ENCODE results near the gene OR52B2. TPM values are rescaled to one million over a fixed set of nuclear protein-coding genes. Genes with fewer than 3 reads are reported as not detected.

Gene OR52B2
- total RNA-seq: not detected

- TF ChIP-seq CTCF (IDR thresholded peaks at IDR 0.05): no peak
- no peaks in the 10 kb centered on the region for H3K27me3 ChIP-seq
- no peak within 1 kb of the TSS for H3K27ac ChIP-seq
- DNase-seq (ENCODE audit: low spot score): no peak
- peaks cover 0 to 4% of the 10 kb centered on the region in 2 donors for H3K9me3 ChIP-seq
- no peaks in the 10 kb centered on the region for H3K36me3 ChIP-seq
- H3K4me3 ChIP-seq: no peak within 1 kb of the TSS
- H3K4me1 ChIP-seq: no peaks in the 10 kb centered on the region
Measured at GRCh38 chr11:6170226-6170625, at the start of gene OR52B2. TSS of gene OR52B2 (minus strand) at chr11:6170326. CDS start at chr11:6170326, 0 bp downstream.

- no peak for TF ChIP-seq CTCF (IDR thresholded peaks at IDR 0.05)
- Histone ChIP-seq H3K9me3 (no peaks in the 10 kb centered on the region), H3K4me1 (peaks cover 0 to 2% of the 10 kb centered on the region in 2 donors), H3K4me3 (no peak overlapping the region), H3K27me3 (no peaks in the 10 kb centered on the region), H3K27ac (peak overlapping the region in 1 of 2 donors; percentile 49), H3K36me3 (peaks cover 77% of the 10 kb centered on the region)
- peak; percentile 72 for DNase-seq (ENCODE audit: low spot score)
Measured at GRCh38 chr11:6219359-6219758, 49.2 kb upstream of the OR52B2 start.

GRCh38 chr11:6217722-6218121 is 47.6 kb upstream of the OR52B2 start:
- H3K36me3 ChIP-seq: peaks cover 77% of the 10 kb centered on the region
- TF ChIP-seq CTCF (IDR thresholded peaks at IDR 0.05): no peak
- DNase-seq (ENCODE audit: low spot score): no peak

GRCh38 chr11:6216501-6216900 is 46.4 kb upstream of the OR52B2 start:
- Histone ChIP-seq H3K27me3 (no peaks in the 10 kb centered on the region), H3K27ac (no peak overlapping the region), H3K9me3 (no peaks in the 10 kb centered on the region), H3K4me1 (no peaks in the 10 kb centered on the region), H3K4me3 (no peak overlapping the region), H3K36me3 (peaks cover 75% of the 10 kb centered on the region)
- no peak for DNase-seq (ENCODE audit: low spot score)
- TF ChIP-seq CTCF (IDR thresholded peaks at IDR 0.05): no peak

More at GRCh38 chr11:6217722-6218121, 47.6 kb upstream of the OR52B2 start:
- H3K27me3 ChIP-seq: no peaks in the 10 kb centered on the region
- no peaks in the 10 kb centered on the region for H3K9me3 ChIP-seq
- H3K4me3 ChIP-seq: no peak overlapping the region
- H3K27ac ChIP-seq: no peak overlapping the region
- H3K4me1 ChIP-seq: no peaks in the 10 kb centered on the region

GRCh38 chr11:6214530-6214929 is 44.4 kb upstream of the OR52B2 start:
- Histone ChIP-seq H3K27me3 (no peaks in the 10 kb centered on the region), H3K4me1 (no peaks in the 10 kb centered on the region), H3K27ac (no peak overlapping the region), H3K9me3 (no peaks in the 10 kb centered on the region), H3K4me3 (no peak overlapping the region), H3K36me3 (peaks cover 85% of the 10 kb centered on the region)
- DNase-seq (ENCODE audit: low spot score): no peak
- TF ChIP-seq CTCF (IDR thresholded peaks at IDR 0.05): no peak

GRCh38 chr11:6210274-6210955 is 40.3 kb upstream of the OR52B2 start:
- peaks cover 64% of the 10 kb centered on the region for H3K36me3 ChIP-seq
- no peaks in the 10 kb centered on the region for H3K9me3 ChIP-seq
- no peaks in the 10 kb centered on the region for H3K27me3 ChIP-seq
- H3K27ac ChIP-seq: no peak overlapping the region
- TF ChIP-seq CTCF (IDR thresholded peaks at IDR 0.05): no peak
- DNase-seq (ENCODE audit: low spot score): no peak
- no peaks in the 10 kb centered on the region for H3K4me1 ChIP-seq
- H3K4me3 ChIP-seq: no peak overlapping the region

All from right atrium auricular region (tissue), 2 donors.